Activated CD4-positive, alpha-beta T cell treated with anti-CD3 and anti-CD28 coated beads, Interleukin-2, Interleukin-6, amounts not matched to agents 100 ng/mL and 50 ng/mL, durations not matched to agents 16 hours and 8 hours (primary cell): ENCODE results near the gene SIRT4.
"Not testable (repeated sequence)": the region's sequence is repeated elsewhere in the genome, so short reads cannot be mapped to it uniquely, and the experiment has no call there.

Source experiments
- DNase-seq: peaks from one replicate; pipeline ENCODE4 v3.0.0-alpha.2; 2020

The SIRT4 gene

DNA sequence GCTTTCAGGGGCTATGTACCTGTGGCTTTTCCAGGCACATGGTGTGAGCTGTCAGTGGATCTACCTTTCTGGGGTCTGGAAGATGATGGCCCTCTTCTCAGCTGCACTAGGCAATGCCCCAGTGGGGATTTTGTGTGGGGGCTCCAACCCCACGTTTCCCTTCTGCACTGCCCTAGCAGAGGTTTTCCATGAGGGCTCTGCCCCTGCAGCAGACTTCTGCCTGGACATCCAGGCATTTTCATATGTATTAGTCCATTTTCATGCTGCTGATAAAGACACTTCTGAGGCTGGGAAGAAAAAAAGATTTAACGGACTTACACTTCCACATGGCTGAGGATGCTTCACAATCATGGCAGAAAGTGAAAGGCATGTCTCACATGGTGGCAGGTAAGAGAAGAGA, 34.3 kb downstream of the SIRT4 start:
- DNase-seq, result not testable (repeated sequence)

DNA sequence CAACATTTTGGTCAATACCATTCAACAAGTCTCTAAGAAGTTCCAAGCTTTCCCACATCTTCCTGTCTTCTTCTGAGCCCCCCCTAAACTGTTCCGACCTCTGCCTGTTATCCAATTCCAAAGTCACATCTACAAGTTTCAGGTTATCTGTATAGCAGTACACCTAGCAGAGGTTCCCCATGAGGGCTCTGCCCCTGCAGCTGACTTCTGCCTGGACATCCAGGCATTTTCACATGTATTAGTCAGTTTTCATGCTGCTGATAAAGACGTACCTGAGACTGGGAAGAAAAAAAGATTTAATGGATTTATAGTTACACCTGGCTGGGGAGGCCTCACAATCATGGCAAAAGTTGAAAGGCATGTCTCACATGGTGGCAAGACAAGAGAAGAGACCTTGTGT, 35.6 kb downstream of the SIRT4 start:
- no peak for DNase-seq

DNA sequence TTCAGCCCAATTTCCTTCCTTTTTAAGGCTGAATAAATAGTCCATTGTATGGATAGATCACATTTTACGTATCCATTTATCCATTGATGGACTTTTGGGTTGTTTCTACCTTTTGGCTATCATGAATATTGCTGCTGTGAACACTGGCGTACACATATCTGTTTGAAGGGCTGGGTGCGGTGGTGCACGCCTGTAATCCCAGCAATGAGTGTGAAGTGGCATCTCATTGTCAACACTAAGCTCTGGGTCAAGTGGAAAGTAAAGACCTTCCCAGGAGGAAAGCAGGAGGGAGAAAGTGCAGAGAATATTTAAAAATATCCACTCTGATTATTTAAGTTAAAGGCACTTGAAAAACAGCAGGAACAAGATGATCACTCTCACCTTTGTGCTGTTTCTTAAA, 37.1 kb downstream of the SIRT4 start:
- no peak for DNase-seq

DNA sequence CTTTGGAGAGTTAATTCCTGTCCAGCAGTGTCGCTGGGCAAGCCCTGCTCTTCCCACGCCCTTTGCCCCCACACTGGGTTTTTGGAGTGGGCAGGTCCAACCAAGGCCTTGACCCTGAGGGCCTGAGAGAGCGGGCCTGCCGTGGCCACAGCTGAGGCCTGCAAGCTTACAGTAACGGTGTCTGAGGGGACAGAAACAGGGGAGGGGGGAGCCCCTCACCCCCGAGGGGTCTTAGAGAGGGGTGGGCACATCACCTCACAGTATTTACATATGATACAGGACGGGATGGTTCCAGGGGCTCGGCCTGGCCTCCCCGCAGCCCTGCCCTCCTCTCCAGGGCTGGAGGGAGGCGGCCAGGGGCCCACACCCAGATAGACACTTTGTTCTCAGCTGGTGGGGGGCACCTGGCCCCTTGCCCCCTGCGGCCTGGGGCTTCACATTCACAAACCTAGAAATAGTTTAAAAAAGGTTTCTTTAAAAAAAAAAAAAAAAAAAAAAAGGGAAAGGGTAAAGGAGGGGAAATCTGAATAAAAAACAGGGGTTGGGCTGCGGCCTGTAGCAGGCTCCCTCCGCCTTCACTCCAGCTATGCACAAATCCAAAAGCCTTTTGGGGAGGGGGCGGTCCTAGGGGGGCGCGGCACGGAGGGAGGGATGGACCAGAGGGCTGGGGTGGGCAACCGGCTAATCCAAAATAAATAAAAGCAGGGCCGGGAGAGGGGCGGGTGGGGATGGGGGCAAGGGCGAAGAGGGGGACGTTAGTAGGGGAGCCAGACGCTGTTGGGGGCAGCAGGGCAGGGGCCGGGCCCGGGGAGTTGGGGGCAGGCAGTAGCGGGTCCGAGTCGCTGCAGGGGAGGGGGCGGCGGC, 40.3 kb downstream of the SIRT4 start:
- no peak for DNase-seq

DNA sequence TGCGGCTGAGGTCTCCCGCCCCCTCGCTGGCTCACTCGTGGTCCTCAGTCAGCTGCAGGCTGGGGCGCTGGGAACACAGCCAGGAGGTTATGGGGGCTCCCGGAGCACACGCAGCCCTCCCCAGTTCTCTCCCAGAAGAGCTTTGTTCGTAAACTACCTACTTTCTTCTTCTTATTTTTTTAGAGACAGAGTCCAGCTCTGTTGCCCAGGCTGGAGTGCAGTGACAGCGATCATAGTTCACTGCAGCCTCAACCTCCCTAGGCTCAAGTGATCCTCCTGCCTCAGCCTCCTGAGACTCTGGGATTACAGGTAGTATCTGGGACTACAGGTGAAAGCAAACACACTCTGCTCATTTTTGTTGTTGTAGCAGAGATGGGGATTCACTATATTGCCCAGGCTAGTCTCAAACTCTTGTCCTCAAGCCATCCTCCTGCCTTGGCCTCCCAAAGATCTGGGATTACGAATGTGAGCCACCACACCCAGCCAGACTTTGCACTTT, 41.0 kb downstream of the SIRT4 start:
- no peak for DNase-seq

DNA sequence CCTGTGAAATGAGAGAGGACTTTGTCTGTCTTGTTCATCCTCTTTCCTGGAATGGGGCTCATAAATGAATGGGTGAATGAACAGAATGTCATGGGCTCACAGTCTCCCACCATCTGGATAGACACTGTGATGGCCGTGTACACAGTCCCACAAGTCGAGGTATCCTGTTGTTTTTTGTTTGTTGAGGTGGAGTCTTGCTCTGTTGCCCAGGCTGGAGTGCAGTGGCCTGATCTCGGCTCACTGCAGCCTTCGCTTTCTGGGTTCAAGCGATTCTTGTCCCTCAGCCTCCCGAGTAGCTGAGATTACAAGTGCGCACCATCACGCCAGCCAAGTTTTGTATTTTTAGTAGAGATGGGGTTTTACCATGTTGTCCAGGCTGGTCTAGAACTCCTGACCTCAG, 41.6 kb downstream of the SIRT4 start:
- no peak for DNase-seq

DNA sequence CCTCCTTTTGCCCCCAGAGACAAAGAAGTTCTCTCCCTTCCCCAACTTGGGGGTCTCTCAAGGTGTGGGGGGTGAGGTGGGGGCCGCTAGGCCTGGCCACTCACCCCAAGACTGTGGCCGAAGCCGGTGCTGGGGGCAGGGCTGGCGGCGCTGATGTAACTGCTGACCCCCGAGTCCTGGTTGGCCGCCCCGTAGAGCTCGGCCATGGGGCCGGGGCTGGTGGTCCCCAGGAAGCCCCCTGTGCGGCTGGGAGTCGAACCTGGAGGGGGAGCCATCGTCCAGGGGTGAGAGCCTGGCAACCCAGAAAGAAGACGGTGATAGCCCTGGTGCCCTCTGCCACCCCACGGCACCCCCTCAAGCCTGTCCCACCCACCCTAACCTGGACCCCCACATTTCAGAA, 43.9 kb downstream of the SIRT4 start:
- no peak for DNase-seq

DNA sequence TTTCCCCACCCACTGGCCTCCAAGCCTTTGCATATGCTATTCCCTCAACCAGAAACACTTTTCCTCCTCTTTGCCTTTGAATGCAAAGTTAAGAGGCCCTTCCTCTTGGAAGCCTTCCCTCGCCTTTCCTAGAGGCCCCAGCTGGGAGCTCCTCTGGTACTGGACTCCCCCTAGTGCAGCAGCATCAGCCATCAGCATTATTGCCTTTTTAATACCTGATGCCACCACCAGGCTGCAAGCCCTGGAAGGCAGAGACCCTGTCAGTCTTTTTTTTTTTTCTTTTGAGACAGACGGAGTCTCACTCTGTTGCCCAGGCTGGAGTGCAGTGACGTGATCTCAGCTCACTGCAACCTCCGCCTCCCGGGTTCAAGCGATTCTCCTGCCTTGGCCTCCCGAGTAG, 44.6 kb downstream of the SIRT4 start:
- DNase-seq, result no peak

DNA sequence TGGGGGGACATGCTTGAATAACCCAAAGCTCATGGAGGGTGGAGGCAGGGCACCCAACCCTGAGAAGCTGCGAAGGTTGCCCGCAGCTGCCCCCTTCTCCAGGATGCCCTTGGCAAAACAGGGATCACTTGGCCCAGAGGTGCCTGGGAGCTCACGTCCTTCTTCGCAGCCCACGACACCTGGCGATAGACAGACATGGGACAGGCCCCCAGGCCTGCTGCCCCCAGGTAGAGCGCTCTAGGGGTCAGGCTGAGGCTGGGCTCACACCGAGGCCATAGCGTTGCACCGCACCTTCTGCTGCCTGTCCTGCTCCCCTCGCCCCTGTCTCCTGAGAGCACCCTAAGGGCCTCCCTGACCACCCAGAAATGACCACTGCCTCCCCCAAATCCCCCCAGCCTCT, 45.6 kb downstream of the SIRT4 start:
- DNase-seq, result no peak

DNA sequence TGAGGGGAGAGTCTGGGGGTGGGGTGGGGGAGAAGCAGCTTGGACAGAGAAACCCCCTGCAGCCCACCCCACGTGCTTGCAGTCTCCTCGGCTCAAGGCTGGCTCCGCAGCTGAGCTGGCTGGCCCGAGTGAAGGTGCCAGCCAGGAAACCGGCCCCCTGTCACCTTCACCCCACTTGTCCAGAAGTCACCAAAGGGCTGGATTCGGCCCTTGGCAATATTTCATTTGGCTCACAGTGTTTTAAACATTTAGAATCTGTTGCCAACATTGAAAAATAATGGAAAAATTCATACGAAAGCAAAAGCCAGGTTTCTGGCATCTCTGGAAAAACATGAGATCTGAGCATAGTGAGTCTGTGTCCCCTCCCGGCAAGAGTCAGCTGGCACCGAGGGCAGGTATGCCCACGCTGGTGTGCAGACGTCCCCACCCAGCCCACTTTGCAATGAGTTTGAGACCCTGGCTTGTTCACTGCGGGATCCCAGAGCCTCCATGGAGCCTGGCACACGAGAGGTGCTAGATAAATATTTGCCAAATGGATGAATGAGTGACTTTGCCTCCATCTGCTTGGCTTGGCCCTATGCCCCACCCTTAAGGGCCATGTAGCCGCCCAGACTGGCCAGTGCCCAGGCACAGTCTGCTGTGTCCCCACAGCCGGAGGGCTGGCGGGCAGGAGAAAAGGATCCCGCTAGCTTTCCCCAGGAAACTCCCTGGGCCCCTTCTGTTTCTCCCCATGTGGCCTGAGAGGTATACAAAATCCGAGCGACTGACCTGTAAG, 48.6 kb downstream of the SIRT4 start:
- DNase-seq, result no peak

DNA sequence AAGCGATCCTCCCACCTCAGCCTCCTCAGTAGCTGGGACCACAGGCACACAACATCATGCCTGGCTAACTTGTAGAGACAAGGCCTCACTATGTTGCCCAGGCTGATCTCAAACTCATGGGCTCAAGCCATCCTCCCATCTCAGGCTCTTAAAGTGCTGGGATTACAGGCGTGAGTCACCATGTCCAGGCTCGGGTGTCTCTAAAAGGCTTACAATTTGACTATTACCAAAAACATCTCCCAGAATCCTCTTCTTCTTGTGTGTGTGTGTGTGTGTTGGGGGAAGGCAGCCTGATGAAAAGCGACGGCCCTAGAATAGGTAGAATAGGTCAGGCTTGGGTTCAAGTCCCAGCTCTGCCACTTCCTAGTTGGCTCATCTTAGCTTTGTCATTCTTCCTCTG, 50.0 kb downstream of the SIRT4 start:
- DNase-seq, result no peak

DNA sequence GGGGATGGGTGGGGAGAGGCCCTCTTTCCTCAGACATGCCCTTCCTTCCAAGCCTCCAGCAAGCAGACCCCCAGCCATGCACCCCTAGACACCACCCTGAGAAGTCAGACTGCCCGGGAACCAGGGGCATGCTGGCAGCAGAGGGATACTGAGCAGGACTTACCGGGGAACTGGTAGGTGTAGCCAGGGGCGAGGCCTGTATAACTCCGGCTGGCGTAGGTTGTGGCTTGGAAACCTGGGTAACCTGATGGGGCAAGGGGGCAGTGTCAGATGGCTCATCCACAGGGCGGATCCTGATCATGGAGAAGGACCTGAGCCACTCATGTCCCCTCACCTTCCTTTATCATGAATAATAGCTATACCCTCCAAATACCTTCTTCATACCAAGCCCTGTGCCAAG, 51.0 kb downstream of the SIRT4 start:
- DNase-seq, result no peak

DNA sequence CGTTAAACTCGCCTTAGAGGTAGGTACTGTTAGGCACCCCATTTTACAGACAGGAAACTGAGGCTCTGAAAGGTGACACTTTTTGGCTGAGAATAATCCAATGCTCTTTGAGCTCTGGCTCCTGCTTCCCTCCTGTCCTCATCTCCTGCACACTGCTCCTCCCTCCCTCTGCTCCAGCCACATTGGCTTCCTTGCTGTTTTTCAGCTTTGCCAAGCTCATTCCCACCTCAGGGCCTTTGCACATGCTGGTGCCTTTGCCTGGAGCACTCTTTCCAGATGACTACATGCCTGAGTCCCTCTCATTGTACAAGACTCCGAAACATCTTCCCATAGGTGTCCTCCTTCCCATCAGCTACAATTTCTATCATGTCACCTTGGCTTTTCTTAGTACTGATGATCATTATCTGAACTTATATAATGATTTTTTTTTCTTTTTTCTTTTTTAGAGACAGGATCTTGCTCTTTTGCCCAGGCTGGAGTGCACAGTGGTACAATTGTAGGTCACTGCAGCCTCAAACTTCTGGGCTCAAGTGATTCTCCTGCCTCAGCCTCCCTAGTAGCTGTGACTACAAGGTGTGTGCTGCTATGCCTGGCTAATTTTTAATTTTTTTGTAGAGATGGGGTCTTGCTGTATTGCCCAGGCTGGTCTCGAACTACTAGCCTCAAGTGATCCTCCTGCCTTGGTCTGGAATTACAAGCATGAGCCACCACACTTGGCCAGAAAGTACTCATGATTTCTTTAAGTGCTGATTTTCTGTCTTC, 51.6 kb downstream of the SIRT4 start:
- DNase-seq, result no peak

DNA sequence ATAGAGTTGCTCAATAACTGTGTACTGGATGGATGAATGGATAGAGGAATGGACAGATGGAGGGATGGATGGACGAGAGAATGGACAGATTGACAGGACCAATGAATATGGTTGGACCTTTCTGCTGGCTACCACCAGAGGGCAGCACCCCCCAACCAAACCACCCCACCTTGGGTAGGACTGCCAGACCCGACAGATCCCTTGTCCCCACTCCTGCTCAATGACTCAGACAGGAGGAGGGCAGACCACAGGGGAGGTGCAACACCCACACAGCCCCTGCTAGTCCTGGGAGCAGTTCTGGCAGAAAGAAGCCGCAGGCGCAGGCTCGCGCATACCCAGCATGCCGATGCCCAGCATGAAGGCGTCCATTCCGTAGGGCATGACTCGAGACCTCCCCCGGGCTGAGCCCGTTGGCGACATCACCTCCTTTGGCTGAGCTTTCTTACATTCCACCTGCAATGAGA, 54.5 kb downstream of the SIRT4 start:
- DNase-seq, result peak; percentile 81

DNA sequence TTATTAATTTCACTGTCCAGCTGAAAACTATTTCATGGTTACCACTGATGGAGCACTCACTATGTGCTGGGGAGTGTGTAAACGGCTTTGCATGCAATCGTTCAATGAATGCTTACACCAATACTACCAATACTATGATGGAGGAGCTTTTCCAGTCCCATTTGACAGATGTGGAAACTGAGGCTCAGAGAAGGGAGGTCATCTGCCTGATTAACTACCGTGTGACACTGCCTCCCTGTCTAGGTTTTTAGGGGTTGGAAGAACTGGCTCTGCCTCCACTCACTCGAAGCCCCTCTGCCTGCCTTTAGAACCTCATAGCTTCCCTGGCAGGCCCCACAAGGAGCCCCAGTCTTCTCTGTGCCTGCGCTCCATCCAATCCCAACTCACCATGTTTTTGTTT, 55.0 kb downstream of the SIRT4 start:
- no peak for DNase-seq

DNA sequence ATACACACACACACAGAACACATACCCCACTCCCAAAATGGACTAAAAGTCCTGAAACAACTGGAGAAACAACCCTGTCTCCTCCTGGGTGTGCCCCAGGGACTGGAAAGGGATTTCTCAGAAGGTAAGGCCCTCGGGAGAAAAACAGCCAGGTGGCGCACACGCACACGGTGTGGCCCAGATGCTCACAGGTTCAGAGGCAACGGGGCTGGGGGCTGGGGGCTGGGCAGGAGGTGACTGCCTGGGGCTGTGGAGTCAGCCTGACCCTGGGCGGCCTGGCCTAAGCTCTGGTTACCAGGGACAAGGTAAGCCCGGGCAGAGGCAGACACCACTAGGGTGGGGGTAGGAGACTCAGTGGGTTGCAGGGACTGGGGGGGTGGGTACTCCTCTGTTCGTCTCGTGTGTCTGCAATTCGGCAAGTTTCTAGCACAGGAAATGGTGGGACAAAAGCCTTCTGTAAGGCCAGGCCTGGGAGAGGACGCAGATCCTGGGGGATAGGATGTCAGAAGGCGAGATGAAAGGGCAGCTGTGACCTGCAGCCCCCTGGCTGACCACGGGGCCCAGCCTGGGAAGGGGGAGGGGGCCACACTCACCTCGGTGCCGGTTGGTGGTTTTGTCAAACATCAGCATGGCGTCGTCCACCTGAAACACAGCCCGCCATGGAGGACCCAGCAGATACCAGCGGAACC, 56.4 kb downstream of the SIRT4 start:
- DNase-seq, result no peak

DNA sequence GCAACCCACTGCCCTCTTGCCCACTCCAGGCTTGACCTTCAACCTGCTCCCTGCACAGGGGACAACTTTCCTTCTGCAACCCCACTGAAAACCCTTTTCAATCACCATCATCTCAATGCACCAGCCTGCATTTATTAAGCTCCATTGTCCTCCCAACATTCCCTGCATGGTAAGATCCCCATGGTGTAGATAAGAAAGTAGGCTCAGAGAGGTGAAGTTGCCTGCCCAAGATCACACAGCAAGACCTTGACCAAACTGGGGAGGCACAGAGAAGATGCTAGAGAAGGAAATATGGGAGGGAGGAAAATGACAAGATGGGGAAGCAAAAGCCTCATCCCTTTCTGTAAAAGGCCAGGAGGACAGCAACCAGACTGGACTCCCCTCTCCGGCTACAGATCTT, 57.0 kb downstream of the SIRT4 start:
- DNase-seq, result no peak

DNA sequence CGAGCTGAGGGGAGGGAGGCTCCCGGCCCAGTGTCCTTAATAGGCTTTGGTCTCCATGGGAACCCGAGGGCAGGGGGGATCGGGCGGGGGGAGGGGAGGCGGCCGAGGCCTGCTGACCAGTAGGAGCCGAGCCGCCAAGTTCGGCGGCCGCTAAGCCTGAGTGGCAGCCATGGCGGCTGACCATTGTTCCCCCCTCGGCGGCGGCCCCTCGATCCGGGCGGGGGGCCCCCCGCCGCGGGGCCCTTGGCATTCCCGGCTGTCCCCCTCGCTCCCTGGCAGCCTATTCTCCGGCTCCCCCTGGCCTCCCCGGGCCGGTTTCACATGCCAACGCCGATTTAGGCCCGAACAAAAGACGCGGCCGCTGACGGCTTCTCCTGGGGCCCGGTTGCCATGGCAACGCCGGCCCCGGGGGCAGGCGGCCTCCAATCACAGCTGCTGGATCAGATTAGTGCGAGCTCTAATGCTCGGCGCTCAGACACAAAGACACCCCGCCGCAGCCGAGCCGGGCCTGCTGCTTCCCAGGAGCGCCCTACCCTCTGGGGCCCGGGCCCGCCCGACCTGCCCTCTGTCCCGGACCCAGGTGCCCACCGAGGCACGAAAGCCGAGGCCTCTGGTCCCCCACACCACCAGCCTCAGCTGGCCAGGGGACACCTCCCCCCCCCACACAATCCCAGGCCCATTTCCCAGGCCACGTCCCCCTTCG, 59.5 kb downstream of the SIRT4 start:
- DNase-seq, result no peak
